GM23248 (cell line): ENCODE results near the gene PFKFB4. TPM values are rescaled to one million over a fixed set of nuclear protein-coding genes. Genes with fewer than 3 reads are reported as not detected.

Experiments
- DNase-seq: peaks from one replicate; pipeline ENCODE4 v3.0.0-alpha.2; 2015
- H2AFZ ChIP-seq: fragments of 200-600 bp; sonication (generic); 2 replicates; pipeline ENCODE4 v1.6.1; 2016; ENCODE audit warnings: antibody characterized with exemption
- H3F3A ChIP-seq: fragments of 200-600 bp; sonication (generic); 2 replicates; pipeline ENCODE4 v1.6.1; 2016; ENCODE audit warnings: mild to moderate bottlenecking, antibody characterized with exemption, mixed run types; ENCODE audit not compliant: insufficient read depth
- H3K27ac ChIP-seq: fragments of 200-600 bp; sonication (generic); 2 replicates; pipeline ENCODE4 v1.5.1; 2016; ENCODE audit warnings: mild to moderate bottlenecking
- H3K27me3 ChIP-seq: fragments of 200-600 bp; sonication (generic); replicated peaks from 2 replicates; pipeline ENCODE4 v1.6.1; 2016; ENCODE audit warnings: mild to moderate bottlenecking; ENCODE audit not compliant: insufficient read depth
- H3K36me3 ChIP-seq: fragments of 200-600 bp; sonication (generic); 2 replicates; pipeline ENCODE4 v1.6.1; 2016; ENCODE audit warnings: low read depth, mild to moderate bottlenecking
- H3K4me1 ChIP-seq: fragments of 200-600 bp; sonication (generic); 2 replicates; pipeline ENCODE4 v1.6.1; 2016; ENCODE audit warnings: mild to moderate bottlenecking; ENCODE audit not compliant: insufficient read depth
- H3K4me2 ChIP-seq: fragments of 200-600 bp; sonication (generic); one replicate; pipeline ENCODE4 v1.6.1; 2016; ENCODE audit warnings: mild to moderate bottlenecking; ENCODE audit not compliant: unreplicated experiment
- H3K4me3 ChIP-seq: fragments of 200-600 bp; sonication (generic); 2 replicates; pipeline ENCODE4 v1.5.1; 2016; ENCODE audit warnings: mild to moderate bottlenecking
- H3K79me2 ChIP-seq: fragments of 200-600 bp; sonication (generic); 2 replicates; pipeline ENCODE4 v1.6.1; 2016; ENCODE audit warnings: mild to moderate bottlenecking; ENCODE audit not compliant: insufficient read depth
- H3K9ac ChIP-seq: fragments of 200-600 bp; sonication (generic); 2 replicates; pipeline ENCODE4 v1.6.1; 2016; ENCODE audit warnings: mild to moderate bottlenecking
- H3K9me2 ChIP-seq: fragments of 200-600 bp; sonication (generic); 2 replicates; pipeline ENCODE4 v1.6.1; 2016; ENCODE audit warnings: mixed run types, mild to moderate bottlenecking, moderate library complexity; ENCODE audit not compliant: insufficient read depth
- H3K9me3 ChIP-seq: fragments of 200-600 bp; sonication (generic); one replicate; pipeline ENCODE4 v1.6.1; 2017; ENCODE audit warnings: low read depth
- H4K20me1 ChIP-seq: fragments of 200-600 bp; sonication (generic); 2 replicates; pipeline ENCODE4 v1.6.0; 2016; ENCODE audit not compliant: insufficient read depth
- EZH2 ChIP-seq: fragments of 200-600 bp; sonication (generic); IDR thresholded peaks from 2 replicates; pipeline ENCODE4 v1.6.1; 2018; ENCODE audit warnings: antibody characterized with exemption, mild to moderate bottlenecking; ENCODE audit not compliant: insufficient read depth, poor library complexity, severe bottlenecking
- EZH2phosphoT487 ChIP-seq: fragments of 200-600 bp; sonication (generic); IDR thresholded peaks from 2 replicates; pipeline ENCODE4 v1.6.1; 2018; ENCODE audit warnings: antibody characterized with exemption, moderate library complexity, mild to moderate bottlenecking, low read depth; ENCODE audit not compliant: insufficient read depth
- WGBS, 2 experiments: methylation state at CpG; one replicate each; pipeline ENCODE4 v1.1.6; 2015 to 2017; ENCODE audit warnings: low lambda C conversion rate in 2 of 2, low coverage in 1 of 2; ENCODE audit errors: missing lambda C conversion rate in 2 of 2; 5-methylcytosine and 5-hydroxymethylcytosine counted together
- in situ Hi-C: fragments of 300-500 bp; cut with MboI; formaldehyde crosslinking; loops from 2 replicates; pipeline ENCODE4 v1.15.0; 2020
- polyA plus RNA-seq: library from polyadenylated mRNA; unstranded; fragments of >200 nt; fragmentation: Nextera tagmentation; extraction: Ambion mirVana; gene quantifications from 2 replicates; pipeline ENCODE4 v1.2.1, GENCODE V29; 2016
- total RNA-seq: library from RNA; depleted of rRNA; stranded (reverse); fragments of >200 nt; shearing (Covaris generic); gene quantifications from 2 replicates; pipeline ENCODE4 v1.2.3, GENCODE V29; 2014

PFKFB4 gene
- total and polyA plus RNA-seq, 2 experiments from 2014 or later = 10.1 to 15.3 TPM

- TF ChIP-seq EZH2 (no peak), EZH2phosphoT487 (no peak)
- Histone ChIP-seq H2AFZ (peak overlapping the region; percentile 64), H4K20me1 (no peaks in the 10 kb centered on the region), H3K36me3 (peaks cover 6% of the 10 kb centered on the region; the same call in 1 of the 2 replicates), H3K4me3 (peak overlapping the region; percentile 68), H3K27me3 (no peaks in the 10 kb centered on the region), H3K9me2 (no peaks in the 10 kb centered on the region), H3K79me2 (peaks cover 7% of the 10 kb centered on the region; the same call in 1 of the 2 replicates), H3K9me3 (no peaks in the 10 kb centered on the region), H3K4me1 (peaks cover 49% of the 10 kb centered on the region), H3K9ac (peak overlapping the region; percentile 72), H3F3A (peaks cover 21% of the 10 kb centered on the region), H3K4me2 (peak overlapping the region; percentile 76), H3K27ac (no peak overlapping the region)
- WGBS, 2 experiments = 57 to 63% methylated on average over 28 to 39 of the region's 39 CpGs
- in situ Hi-C loops = no loop called here
- DNase-seq = peak; percentile 30
Observed at GRCh38 chr3:48594417-48595049, 37.9 kb upstream of the PFKFB4 start.

GRCh38 chr3:48593337-48593736 is 36.7 kb upstream of the PFKFB4 start:
- no peaks in the 10 kb centered on the region for H3K9me2 ChIP-seq
- in situ Hi-C loops = no loop called here
- peaks cover 4% of the 10 kb centered on the region; the same call in 1 of the 2 replicates for H3K36me3 ChIP-seq
- H4K20me1 ChIP-seq = no peaks in the 10 kb centered on the region
- H3K4me3 ChIP-seq = no peak overlapping the region
- no peak overlapping the region for H3K9ac ChIP-seq
- peaks cover 37% of the 10 kb centered on the region for H3K4me1 ChIP-seq
- H3K27ac ChIP-seq = no peak overlapping the region
- H3K27me3 ChIP-seq = no peaks in the 10 kb centered on the region
- H3K79me2 ChIP-seq = peaks cover 7% of the 10 kb centered on the region; the same call in 1 of the 2 replicates
- WGBS, 2 experiments = 96 to 98% methylated on average over 9 of the region's 9 CpGs
- H3K9me3 ChIP-seq = no peaks in the 10 kb centered on the region
- TF ChIP-seq EZH2 (no peak), EZH2phosphoT487 (no peak)
- H2AFZ ChIP-seq = no peak overlapping the region
- H3F3A ChIP-seq = peaks cover 13% of the 10 kb centered on the region
- DNase-seq = no peak
- H3K4me2 ChIP-seq = no peak overlapping the region

- no peaks in the 10 kb centered on the region for H4K20me1 ChIP-seq
- H3K4me3 ChIP-seq = no peak overlapping the region
- WGBS, 2 experiments = 93 to 94% methylated on average over 17 to 19 of the region's 21 CpGs
- TF ChIP-seq EZH2 (no peak), EZH2phosphoT487 (no peak)
- H3K27me3 ChIP-seq = no peaks in the 10 kb centered on the region
- peaks cover 2% of the 10 kb centered on the region; the same call in 1 of the 2 replicates for H3K36me3 ChIP-seq
- in situ Hi-C loops = no loop called here
- H3K27ac ChIP-seq = no peak overlapping the region
- H3F3A ChIP-seq = peaks cover 7% of the 10 kb centered on the region
- H3K4me2 ChIP-seq = no peak overlapping the region
- no peak overlapping the region for H3K9ac ChIP-seq
- no peaks in the 10 kb centered on the region for H3K9me3 ChIP-seq
- no peak overlapping the region for H2AFZ ChIP-seq
- peaks cover 29% of the 10 kb centered on the region for H3K4me1 ChIP-seq
- DNase-seq = peak; percentile 40
- H3K9me2 ChIP-seq = no peaks in the 10 kb centered on the region
- H3K79me2 ChIP-seq = peaks cover 7% of the 10 kb centered on the region; the same call in 1 of the 2 replicates
Observed at GRCh38 chr3:48592519-48593087, 36.0 kb upstream of the PFKFB4 start.

GRCh38 chr3:48591886-48592518 is 35.4 kb upstream of the PFKFB4 start:
- H3K9me2 ChIP-seq = no peaks in the 10 kb centered on the region
- TF ChIP-seq EZH2 (no peak), EZH2phosphoT487 (no peak)
- 95 to 97% methylated on average over 22 of the region's 22 CpGs for WGBS, 2 experiments
- H3F3A ChIP-seq = peaks cover under 1% of the 10 kb centered on the region; the same call in 1 of the 2 replicates
- no peaks in the 10 kb centered on the region for H4K20me1 ChIP-seq
- DNase-seq = no peak
- no peaks in the 10 kb centered on the region for H3K27me3 ChIP-seq
- no peak overlapping the region for H3K9ac ChIP-seq
- H3K36me3 ChIP-seq = no peaks in the 10 kb centered on the region
- H3K9me3 ChIP-seq = no peaks in the 10 kb centered on the region
- H2AFZ ChIP-seq = no peak overlapping the region
- peaks cover 24% of the 10 kb centered on the region for H3K4me1 ChIP-seq
- no peak overlapping the region for H3K4me3 ChIP-seq
- peaks cover 7% of the 10 kb centered on the region; the same call in 1 of the 2 replicates for H3K79me2 ChIP-seq
- in situ Hi-C loops = no loop called here
- no peak overlapping the region for H3K27ac ChIP-seq
- no peak overlapping the region for H3K4me2 ChIP-seq
